ENCODE measurements around the gene SLC45A3.
"Not testable (repeated sequence)": the region's sequence is repeated elsewhere in the genome, so short reads cannot be mapped to it uniquely, and the experiment has no call there.

Gene SLC45A3

GRCh38 chr1:205667909-205668643 is 12.2 kb downstream of the SLC45A3 start:
- DNase-seq, result no peak

GRCh38 chr1:205666372-205667166 is 13.7 kb downstream of the SLC45A3 start:
- no peak for DNase-seq

- no peak for DNase-seq
Measured at GRCh38 chr1:205665201-205666045, 14.9 kb downstream of the SLC45A3 start.

GRCh38 chr1:205664399-205665017 is 15.8 kb downstream of the SLC45A3 start:
- no peak for DNase-seq

GRCh38 chr1:205663286-205663936 is 16.9 kb downstream of the SLC45A3 start:
- no peak for DNase-seq

GRCh38 chr1:205662791-205663190 is 17.5 kb downstream of the SLC45A3 start:
- DNase-seq, result no peak

GRCh38 chr1:205662135-205662738 is 18.1 kb downstream of the SLC45A3 start:
- no peak for DNase-seq

- no peak for DNase-seq
Measured at GRCh38 chr1:205661429-205662134, 18.7 kb downstream of the SLC45A3 start.

GRCh38 chr1:205660361-205660760 is 19.9 kb downstream of the SLC45A3 start:
- no peak for DNase-seq

- DNase-seq, result peak; percentile 66
Measured at GRCh38 chr1:205658943-205659581, 21.2 kb downstream of the SLC45A3 start.

- no peak for DNase-seq
Measured at GRCh38 chr1:205656236-205656635, 24.1 kb downstream of the SLC45A3 start.

GRCh38 chr1:205652984-205653383 is 27.3 kb downstream of the SLC45A3 start:
- DNase-seq, result no peak

GRCh38 chr1:205650241-205650640 is 30.1 kb downstream of the SLC45A3 start:
- DNase-seq, result no peak

- DNase-seq, result no peak
Measured at GRCh38 chr1:205645519-205645918, 34.8 kb downstream of the SLC45A3 start.

- no peak for DNase-seq
Measured at GRCh38 chr1:205642679-205643307, 37.5 kb downstream of the SLC45A3 start.

- DNase-seq, result no peak
Measured at GRCh38 chr1:205639567-205639966, 40.7 kb downstream of the SLC45A3 start.

- no peak for DNase-seq
Measured at GRCh38 chr1:205637854-205638468, 42.3 kb downstream of the SLC45A3 start.

GRCh38 chr1:205636732-205637131 is 43.6 kb downstream of the SLC45A3 start:
- no peak for DNase-seq

GRCh38 chr1:205636138-205636530 is 44.2 kb downstream of the SLC45A3 start:
- not testable (repeated sequence) for DNase-seq

All from NCI-H1694 treated with DMSO at 0.1 percent for 48 hours (cell line).